SK-MEL-5 (cell line): ENCODE measurements around the gene SEC14L1. TPM values are rescaled to one million over a fixed set of nuclear protein-coding genes. Genes with fewer than 3 reads are reported as not detected.
A peak's percentile ranks its signal among the peaks of the same experiment; 100 is the strongest.
"Not testable (repeated sequence)": the region's sequence is repeated elsewhere in the genome, so short reads cannot be mapped to it uniquely, and the experiment has no call there.

Experiments
- DNase-seq: peaks from one replicate; pipeline ENCODE4 v3.0.0-alpha.2; 2016; ENCODE audit warnings: low read depth, low spot score
- in situ Hi-C: cut with HindIII; loops from 2 replicates; pipeline ENCODE4 v1.10.0; 2016; ENCODE audit warnings: low sequenced_read_pairs, high pct_unique_total_duplicates, low pct_unique_long_range_greater_than_20kb
- total RNA-seq: library from RNA; depleted of rRNA; stranded (reverse); fragments of >200 nt; shearing (Covaris generic); gene quantifications from 2 replicates; pipeline ENCODE4 v1.2.3, GENCODE V29; 2014

SEC14L1 gene
- total RNA-seq, 1 experiment from 2014 or later: 85.3 TPM

DNA sequence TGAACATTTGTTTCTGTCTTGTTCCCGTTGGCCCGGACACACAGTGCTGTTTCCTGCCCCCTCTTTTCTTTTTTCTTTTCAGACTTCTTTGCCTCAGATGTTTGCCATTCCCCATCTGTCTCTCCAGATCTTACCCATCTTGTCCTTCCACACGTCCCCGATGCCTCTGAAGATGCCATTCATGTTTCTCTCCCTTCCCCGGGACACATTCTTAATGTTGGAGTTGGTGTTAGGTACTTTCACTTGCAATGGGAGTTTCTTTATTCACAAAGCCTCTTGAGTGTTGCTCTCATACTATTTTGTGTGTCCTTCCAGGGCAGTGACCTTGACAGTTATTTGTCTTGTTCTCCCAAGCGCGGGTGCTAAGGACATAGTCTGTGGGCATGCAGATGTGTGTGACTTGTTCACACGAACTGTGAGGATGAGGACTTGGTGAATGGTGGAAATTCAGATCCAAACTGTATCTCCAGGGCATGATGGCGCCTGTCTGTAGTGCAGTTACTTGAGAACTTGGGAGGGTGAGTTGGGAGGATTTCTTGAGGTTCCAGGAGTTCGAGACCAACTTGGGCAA, 8.3 kb downstream of the SEC14L1 start:
- no peak for DNase-seq
- in situ Hi-C loops: no loop called here

DNA sequence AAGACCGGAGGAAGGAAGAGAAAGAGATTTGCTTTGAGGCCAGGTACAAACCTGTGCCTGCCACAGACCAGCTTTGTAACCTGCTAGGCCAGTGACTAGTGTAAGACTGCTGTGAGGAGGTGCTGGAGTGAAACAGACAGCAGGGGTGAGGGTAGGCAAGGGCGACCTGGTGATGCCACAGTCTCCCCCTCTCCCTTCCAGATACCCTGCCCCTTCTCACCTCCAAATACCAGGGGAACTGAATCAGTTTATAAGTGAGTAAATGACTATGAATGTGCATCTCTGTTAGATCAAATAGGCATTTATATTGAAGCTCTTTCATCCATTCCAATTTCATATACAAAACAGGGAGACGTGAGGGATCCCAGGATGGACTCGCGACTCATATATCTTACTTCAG, 9.4 kb downstream of the SEC14L1 start:
- no peak for DNase-seq
- in situ Hi-C loops: no loop called here

DNA sequence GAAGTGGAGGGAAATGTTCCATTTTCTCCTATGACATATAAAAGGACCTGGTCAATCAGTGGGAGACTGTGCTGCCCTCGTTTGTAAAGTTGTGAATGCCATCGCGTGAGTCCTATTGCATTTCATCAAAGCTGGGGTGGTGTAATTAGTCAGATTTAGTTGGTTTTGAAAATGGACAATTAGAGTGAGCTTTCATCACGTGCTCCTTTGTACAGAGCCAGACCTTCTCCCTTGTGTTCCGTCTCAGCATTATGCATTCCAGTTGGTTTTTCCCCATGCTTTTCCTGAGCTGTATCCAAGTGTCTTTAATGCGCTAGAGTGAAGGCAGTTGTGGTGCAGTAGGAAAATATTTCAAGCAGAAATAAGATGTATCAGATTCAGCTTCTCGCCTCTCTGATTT, 10.4 kb downstream of the SEC14L1 start:
- in situ Hi-C loops: no loop called here
- DNase-seq: no peak

DNA sequence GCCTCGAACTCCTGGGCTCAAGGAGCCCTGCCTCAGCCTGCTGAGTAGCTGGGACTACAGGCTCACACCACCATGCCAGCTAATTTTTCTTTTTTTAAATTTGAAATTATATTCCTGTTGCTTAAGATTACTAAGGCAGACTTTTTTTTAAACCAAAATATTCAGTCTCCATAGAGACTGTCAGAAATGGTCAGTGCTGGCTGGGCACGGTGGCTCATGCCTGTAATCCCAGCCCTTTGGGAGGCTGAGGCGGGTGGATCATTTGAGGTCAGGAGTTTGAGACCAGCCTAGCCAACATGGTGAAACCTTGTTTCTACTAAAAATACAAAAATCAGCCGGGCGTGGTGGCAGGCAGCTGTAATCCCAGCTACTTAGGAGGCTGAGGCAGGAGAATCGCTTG, 11.3 kb downstream of the SEC14L1 start:
- DNase-seq, in situ Hi-C loops: not testable (repeated sequence)

DNA sequence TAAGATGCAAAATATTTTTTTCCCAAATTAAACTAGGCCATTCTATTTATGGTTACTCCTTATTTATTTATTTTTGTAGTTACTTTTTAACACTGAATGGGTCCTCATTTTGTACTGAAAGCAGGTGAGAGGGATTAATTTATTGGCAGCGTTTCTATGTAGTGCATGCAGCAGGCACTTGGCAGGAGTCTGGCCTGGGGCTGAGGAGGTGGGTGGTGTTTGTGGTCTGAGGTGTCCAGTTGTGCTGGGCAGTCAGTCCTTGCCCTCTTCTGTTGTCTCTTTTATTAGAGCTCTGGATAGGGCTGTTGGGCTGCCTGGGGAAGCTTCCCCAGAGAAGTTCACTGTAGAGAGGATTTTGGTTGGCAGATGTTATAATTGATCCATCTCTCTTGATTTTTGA, 12.7 kb downstream of the SEC14L1 start:
- in situ Hi-C loops: no loop called here
- no peak for DNase-seq

DNA sequence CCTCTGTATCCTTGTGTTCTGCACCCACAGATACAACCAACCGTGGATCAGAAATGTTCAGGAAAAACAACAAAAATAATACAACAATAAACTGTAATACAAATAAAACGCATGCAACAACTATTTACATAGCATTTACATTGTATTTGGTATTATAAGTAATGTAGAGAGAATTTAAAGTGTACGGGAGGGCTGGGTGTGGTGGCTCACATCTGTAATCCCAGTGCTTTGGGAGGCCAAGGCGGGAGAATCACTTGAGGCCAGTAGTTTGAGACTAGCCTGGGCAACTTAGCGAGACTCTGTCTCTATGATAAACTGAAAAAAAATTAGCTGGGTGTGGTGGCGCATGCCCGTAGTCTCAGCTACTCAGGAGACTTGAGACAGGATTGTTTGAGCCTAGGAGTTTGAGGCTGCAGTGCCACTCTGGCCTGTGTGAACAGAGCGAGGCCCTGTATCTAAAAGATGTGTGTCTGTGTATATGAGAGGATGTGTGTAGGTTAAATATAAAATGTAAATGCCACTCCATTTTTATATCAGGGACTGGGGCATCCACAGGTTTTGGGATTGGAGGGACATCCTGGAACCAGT, 13.3 kb downstream of the SEC14L1 start:
- no peak for DNase-seq
- in situ Hi-C loops: no loop called here

DNA sequence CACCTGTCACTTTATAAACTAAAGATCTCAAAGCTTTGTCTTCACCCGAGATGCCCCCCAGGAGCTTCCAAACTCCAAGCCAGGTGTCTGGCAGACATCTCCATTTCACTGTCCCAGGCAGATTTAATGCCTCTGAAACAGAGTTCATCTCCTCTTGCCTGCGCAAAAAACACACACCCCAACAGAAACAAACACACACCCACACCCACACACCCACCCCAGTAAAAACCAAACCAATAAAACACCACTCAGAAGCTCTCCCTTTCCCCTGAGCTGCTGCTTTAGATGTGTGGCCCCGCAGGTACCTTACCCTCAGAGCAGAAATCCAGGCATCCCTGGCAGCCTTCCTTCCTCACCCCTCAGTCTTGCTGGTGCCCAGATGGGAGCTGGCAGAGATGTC, 14.4 kb downstream of the SEC14L1 start:
- in situ Hi-C loops: no loop called here

DNA sequence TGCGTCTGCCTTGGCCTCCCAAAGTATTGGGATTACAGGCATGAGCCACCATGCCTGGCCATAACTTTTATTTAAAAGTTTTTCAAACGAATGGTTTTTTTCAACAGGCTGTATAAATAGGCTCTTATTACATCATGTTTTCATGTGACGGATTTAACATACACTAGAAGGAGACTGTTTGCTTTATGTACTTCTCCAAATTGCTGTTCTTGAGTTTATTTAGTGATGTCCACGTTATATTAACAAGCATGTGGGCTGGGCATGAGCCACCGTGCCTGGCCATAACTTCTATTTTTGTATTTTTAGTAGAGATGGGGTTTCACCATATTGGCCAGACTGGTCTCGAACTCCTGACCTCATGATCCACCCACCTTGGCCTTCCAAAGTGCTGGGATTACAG, 17.0 kb downstream of the SEC14L1 start:
- DNase-seq, in situ Hi-C loops: not testable (repeated sequence)

More for the DNA sequence above, 14.4 kb downstream of the SEC14L1 start:
- DNase-seq: no peak

DNA sequence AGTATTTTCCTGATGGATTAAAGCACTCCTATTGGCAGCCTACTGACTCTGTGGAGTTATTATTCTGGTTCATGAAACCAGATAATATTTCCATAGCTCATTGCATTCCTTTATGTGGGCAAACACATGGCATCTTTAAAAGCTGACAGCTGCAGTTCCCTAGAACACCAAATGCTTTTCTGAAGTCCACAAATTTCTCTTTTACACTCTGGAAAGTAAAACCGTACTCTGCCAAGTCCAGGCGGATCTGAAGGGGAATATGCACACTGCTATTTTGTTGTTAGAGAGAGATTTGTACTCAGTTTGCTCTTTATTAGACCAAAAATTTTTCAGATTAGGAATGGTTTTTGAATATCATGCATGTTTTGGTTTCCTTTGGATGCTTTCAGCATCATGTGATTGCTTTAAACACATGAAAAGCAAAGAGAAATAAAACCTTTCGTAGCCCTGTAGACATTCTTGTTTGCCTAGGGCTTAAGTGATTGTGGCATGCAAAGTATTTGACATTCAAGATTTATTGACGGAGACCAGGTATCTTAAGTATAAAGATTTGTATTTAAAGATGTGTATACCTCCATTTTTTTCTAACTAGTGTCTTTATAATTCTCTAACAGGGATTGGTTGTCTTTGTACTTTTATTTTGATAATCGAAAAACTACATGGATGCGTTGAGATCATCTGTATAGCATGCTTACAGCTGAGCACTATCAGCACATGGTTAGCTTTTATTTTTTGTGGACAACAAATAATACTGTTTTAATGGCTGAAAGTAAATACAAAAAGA, 19.5 kb downstream of the SEC14L1 start:
- DNase-seq: peak; percentile 59
- in situ Hi-C loops: no loop called here

DNA sequence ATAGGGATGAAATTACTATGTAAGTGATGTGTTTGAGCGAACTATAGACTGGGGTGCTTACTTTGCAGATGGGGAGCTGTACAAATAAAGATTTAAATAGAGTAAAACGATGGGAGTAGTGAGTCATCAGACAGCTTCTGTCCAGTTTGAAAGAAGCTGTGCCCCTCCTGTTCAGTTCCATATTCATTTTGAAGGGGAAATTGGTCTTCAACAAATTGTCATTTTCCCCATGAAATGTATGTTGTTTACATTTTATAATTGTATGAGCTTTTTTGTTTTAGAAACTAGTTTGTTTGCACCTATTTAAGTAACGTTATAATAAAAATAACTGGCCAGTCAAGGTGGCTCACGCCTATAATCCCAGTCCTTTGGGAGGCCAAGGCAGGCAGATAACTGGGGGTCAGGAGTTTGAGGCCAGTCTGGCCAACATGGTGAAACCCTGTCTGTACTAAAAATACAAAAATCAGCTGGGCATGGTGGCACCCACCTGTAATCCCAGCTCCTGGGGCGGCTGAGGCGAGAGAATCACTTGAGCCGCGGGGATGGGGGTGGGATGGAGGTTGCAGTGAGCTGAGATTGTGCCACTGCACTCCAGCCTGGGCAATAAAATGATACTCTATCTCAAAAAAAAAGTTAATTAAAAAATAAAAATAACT, 20.2 kb downstream of the SEC14L1 start:
- in situ Hi-C loops: no loop called here
- DNase-seq: no peak

DNA sequence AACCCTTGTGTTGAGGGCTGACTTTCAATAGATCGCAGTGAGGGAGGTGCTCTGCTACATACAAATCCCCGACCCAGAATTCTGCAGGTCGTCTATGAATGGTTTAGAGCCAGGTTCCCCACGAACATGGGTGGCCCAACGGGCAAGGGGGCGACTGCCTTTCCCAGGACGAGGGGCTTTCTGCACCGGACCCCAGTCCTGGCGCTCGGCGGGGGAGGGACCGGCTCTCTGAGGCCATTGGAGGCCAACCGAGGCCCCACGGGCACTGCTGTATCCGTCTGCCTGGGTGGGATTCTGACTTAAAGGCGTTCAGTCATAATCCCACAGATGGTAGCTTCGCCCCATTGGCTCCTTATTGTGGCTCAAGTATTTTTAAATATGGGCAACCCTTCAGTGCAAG, 21.2 kb downstream of the SEC14L1 start:
- in situ Hi-C loops: no loop called here
- no peak for DNase-seq

DNA sequence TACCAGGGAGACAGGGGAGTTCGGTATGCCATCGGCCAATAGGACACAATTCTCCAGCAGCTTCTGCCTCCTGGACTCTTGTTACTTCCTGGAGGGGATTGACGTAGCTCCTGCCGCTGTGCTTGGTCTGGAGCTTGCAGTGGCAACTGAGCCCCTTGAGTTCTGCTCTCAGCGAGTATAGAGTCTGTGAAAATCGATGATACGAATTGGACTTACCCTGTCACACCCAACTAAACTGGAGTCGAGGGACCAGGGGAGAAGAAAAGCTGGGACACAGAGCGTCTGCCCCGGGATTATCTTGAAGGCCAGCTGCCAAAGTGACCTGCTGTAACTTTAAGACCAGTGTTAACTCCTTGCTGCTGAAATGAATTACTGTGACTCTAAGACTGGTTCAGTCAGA, 22.2 kb downstream of the SEC14L1 start:
- no peak for DNase-seq
- in situ Hi-C loops: no loop called here

DNA sequence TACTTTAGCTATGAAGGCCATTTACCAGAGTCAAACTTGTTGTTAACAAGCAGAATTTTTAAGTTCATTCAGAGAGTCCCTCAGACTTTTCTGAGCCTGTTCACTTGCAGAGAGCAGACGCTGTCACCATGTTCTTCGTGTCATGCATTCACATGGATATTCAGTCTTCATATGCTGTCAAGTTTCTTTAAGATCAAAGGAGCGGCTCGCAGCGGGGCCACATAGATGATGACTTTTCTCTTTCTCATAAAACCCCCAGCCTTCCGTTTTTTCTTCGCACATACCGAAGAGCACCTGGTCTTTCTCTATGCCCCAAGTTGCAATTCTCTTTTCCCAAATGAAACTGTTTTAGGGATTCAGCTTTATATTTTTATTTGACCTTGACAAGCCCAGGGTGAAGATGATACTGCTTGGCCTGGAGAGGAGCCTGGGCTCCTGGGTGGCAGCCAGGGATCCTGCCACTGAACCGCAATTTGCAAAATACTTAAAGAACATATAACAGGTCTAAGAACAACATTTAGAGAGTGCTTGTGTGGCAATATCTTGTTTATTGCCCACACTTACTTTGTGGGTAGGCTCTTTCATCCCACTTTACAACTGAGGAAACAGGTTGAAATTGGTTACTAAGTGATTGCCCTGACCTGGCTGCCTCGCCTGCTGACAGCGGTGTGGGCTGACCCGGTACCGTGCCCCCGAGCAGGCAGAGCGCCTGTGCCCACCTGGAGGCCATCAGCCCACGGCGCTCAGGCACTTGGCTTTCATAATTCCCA, 22.9 kb downstream of the SEC14L1 start:
- in situ Hi-C loops: no loop called here
- DNase-seq: no peak

DNA sequence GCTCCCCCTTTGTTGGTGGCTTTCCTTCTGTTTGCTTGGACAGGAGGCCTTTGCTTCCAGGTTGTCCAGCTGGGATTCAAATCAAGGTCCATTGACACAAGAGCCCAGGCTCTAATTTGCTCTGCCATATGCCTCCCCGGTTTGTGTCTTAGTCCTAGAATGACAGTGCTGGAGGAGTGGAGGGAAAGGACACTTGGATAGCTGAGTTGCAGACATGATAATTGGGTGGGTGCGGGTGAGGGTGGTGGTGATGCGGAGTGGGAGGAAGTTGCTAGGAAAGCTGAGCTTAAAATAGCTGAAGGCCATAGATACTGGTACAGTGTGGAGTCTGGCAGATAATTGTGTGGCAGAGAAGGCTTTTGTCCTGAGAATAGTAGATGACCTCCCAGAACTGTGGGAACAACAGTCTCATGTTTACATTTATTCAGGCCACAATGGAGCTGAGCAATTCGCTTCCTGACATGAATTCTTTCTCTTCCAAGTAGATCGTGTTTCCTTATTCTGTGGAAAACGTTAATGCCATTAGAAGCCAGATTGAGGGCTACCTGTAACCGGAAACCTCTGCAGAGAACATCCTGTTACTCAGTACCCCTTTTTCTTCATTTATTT, 23.8 kb downstream of the SEC14L1 start:
- no peak for DNase-seq
- in situ Hi-C loops: no loop called here

DNA sequence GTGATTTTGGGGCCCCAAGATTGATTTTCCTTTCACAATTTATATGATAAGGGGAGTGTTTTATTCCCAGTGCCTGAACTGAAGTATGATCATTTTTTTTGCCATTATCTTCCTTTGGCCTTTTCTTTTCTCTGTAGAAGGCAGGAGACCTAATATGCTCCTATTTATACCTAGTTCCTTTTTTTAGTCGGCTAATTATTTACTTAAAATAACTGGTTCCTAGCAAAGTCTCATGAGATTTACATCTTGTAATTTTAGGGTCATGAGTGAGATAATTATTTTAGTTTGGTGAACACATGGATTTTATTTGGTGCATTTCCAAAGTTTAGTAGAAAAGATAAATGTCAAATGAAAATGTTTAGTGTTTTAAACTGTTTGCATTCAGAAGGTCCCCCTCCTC, 24.8 kb downstream of the SEC14L1 start:
- in situ Hi-C loops: no loop called here
- no peak for DNase-seq

DNA sequence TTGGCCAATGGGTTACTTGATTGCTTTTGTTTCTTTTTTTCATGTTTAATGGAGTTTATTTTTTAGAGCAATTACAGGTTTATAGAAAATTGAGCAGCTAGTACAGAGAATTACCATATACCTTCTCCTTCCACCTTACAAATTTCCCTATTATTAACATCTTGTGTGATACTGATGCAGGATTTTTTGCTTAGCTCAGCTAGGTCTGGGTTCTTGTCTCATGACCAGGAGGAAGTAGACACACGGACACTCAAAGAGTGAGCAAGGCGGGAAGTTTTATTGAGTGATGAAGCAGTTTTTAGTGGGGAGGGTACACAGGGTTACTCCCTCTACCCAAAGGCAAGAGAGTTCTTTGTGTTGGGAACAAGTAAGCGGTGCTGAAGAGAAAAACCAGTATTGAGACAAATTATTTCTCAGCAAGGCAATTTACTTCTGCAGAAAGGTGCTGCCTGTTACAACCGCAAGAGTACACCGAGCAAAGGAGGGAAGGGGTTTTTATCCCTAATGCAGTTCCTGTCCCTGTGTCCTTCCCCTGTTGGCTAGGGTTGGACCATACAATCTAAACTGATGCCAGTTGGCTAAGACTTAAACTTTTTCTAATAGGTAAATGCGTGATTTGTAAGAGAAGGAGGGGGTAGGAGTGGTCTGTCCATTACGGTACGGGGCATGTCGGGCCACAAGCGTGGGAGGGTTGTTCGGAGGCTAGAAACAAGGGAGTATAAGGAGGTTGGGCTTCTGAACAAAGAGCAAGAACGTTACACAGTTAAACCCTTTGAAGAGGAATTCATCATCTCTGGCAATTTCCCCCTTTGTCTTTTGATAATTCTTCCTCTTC, 26.9 kb downstream of the SEC14L1 start:
- no peak for DNase-seq
- in situ Hi-C loops: no loop called here

DNA sequence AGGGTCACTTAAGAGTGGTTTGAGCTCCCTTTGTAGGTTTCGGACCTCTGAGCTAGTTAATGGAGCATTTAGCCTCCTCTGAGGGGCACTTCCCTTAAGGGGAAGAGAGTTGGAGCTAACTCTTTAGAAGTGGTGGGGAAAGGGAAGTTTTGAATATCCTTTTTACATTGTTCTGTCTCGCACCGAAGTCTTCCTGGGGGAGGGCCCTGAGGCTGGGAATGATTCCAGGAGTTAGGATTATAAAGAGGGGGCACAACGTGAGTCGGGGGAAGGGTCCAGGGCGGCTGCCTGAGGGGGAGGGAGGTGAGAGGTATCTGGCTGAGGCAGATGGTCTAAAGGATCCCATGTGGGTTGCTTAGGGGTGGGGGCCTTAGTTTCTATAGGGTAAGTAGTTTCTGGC, 32.3 kb downstream of the SEC14L1 start:
- no peak for DNase-seq
- in situ Hi-C loops: no loop called here
